A673 (cell line): Measurements from ENCODE around the gene CEACAM18.

Source experiments
- CTCF ChIP-seq: fragments of 300-800, 200-600 bp; sonication (generic); conservative IDR thresholded peaks from 2 replicates; pipeline ENCODE4 v1.5.1; 2017; ENCODE audit warnings: low read depth, mild to moderate bottlenecking, antibody characterized with exemption, low read length, moderate library complexity, mixed read lengths
- EZH2 ChIP-seq: fragments of 200-600 bp; sonication (generic); IDR thresholded peaks from 2 replicates; pipeline ENCODE4 v1.6.1; 2017; ENCODE audit warnings: borderline replicate concordance, low read depth, mild to moderate bottlenecking, mixed read lengths, antibody characterized with exemption, low read length; ENCODE audit not compliant: poor library complexity, severe bottlenecking

GRCh38 chr19:51467864-51468544 lies 10.3 kb upstream of the CEACAM18 start:
- no peak for TF ChIP-seq CTCF
- TF ChIP-seq EZH2: no peak
